Lower leg skin (tissue), 4 donors: ENCODE data around the gene ANK3. TPM values are rescaled to one million over a fixed set of nuclear protein-coding genes. Genes with fewer than 3 reads are reported as not detected.

Source experiments
- DNase-seq, 2 donors: peaks; one replicate each; pipeline ENCODE4 v3.0.0-alpha.2; 2019; ENCODE audit warnings: low spot score in 2 of 2
- H3K4me3 ChIP-seq: fragments of 200-600 bp; sonication (generic); 2 replicates; pipeline ENCODE4 v1.5.1; 2017; ENCODE audit warnings: mild to moderate bottlenecking, low read depth; ENCODE audit not compliant: poor library complexity, severe bottlenecking
- CTCF ChIP-seq, 3 donors: fragments of 450-650 bp; IDR thresholded peaks; one replicate each; pipeline ENCODE4 v1.5.1; 2016; ENCODE audit warnings: antibody characterized with exemption in 3 of 3, mild to moderate bottlenecking in 3 of 3, moderate library complexity in 2 of 3
- POLR2A ChIP-seq, 2 donors: fragments of 450-650 bp; IDR thresholded peaks; one replicate each; pipeline ENCODE4 v1.6.1; 2016 to 2017; ENCODE audit warnings: antibody characterized with exemption in 2 of 2, mild to moderate bottlenecking in 1 of 2, moderate library complexity in 1 of 2
- WGBS, 2 donors: methylation state at CpG; one replicate each; pipeline ENCODE4 v1.1.5; 2018; 5-methylcytosine and 5-hydroxymethylcytosine counted together
- intact Hi-C: fragments of 100-400 bp; cut with DNase I; formaldehyde crosslinking; loops from one replicate; pipeline ENCODE4 v1.15.0; 2023; ENCODE audit warnings: low total_unique reads
- total RNA-seq, 4 donors: library from RNA; depleted of rRNA; stranded (reverse); fragments of >200 nt; gene quantifications; one replicate each; pipeline ENCODE4 v1.1.0, GENCODE V29; 2016

Gene ANK3
- total RNA-seq, 4 donors from 2014 or later: 76.2 to 107 (median 91.5) TPM

- no peak overlapping the region for H3K4me3 ChIP-seq
- TF ChIP-seq CTCF (IDR thresholded peaks at IDR 0.05) (no peak), POLR2A (IDR thresholded peaks at IDR 0.05) (no peak)
- intact Hi-C loops: no loop called here
- DNase-seq: no peak
Measured at GRCh38 chr10:60419249-60419648, 29.6 kb upstream of the ANK3 start.

GRCh38 chr10:60417901-60418300 lies 28.2 kb upstream of the ANK3 start:
- TF ChIP-seq CTCF (IDR thresholded peaks at IDR 0.05) (no peak), POLR2A (IDR thresholded peaks at IDR 0.05) (no peak)
- intact Hi-C loops: no loop called here
- DNase-seq: no peak
- no peak overlapping the region for H3K4me3 ChIP-seq
- 78 to 81% methylated on average over 1 of the region's 1 CpG for WGBS, 2 donors

- intact Hi-C loops: no loop called here
- TF ChIP-seq POLR2A (IDR thresholded peaks at IDR 0.05) (no peak), CTCF (IDR thresholded peaks at IDR 0.05) (no peak)
- 85 to 89% methylated on average over 2 of the region's 2 CpGs for WGBS, 2 donors
- no peak for DNase-seq
- H3K4me3 ChIP-seq: no peak overlapping the region
Measured at GRCh38 chr10:60417024-60417423, 27.3 kb upstream of the ANK3 start.

- DNase-seq: no peak
- 69 to 79% methylated on average over 12 of the region's 12 CpGs for WGBS, 2 donors
- H3K4me3 ChIP-seq: no peak overlapping the region
- intact Hi-C loops: no loop called here
- TF ChIP-seq POLR2A (IDR thresholded peaks at IDR 0.05) (no peak), CTCF (IDR thresholded peaks at IDR 0.05) (no peak)
Measured at GRCh38 chr10:60414877-60415585, 25.4 kb upstream of the ANK3 start.

GRCh38 chr10:60414111-60414510 lies 24.4 kb upstream of the ANK3 start:
- intact Hi-C loops: no loop called here
- DNase-seq: no peak

More at GRCh38 chr10:60414111-60414510, 24.4 kb upstream of the ANK3 start:
- WGBS, 2 donors: 99 to 100% methylated on average over 2 of the region's 2 CpGs
- no peak for TF ChIP-seq CTCF (IDR thresholded peaks at IDR 0.05)
- no peak for TF ChIP-seq POLR2A (IDR thresholded peaks at IDR 0.05)
- no peak overlapping the region for H3K4me3 ChIP-seq
